Spleen (tissue), 7 donors: ENCODE measurements around the gene DSE.

ENCODE experiments used
- CTCF ChIP-seq, 11 experiments: fragments of 200-600 bp in 7 of 11; fragments of 450-650 bp in 4 of 11; sonication (generic) in 4 of 11; IDR thresholded peaks in 8 of 11; conservative IDR thresholded peaks in 3 of 11; 1 replicate in 7 of 11; 2 replicates in 4 of 11; pipeline versions ENCODE4 v1.4.0 to v1.8.0; 2016 to 2021; ENCODE audit warnings: antibody characterized with exemption in 11 of 11, inconsistent platforms in 4 of 11, mild to moderate bottlenecking in 1 of 11
- POLR2A ChIP-seq, 3 donors: fragments of 450-650 bp; IDR thresholded peaks; one replicate each; pipeline ENCODE4 v1.5.1; 2017; ENCODE audit warnings: antibody characterized with exemption in 3 of 3, mild to moderate bottlenecking in 1 of 3
- donor health status: DM: no; HTN: no; CAD: no; lungs with moderate emphysema.
- donor health status: DM: no; HTN: no; CAD: no.
- donor health status: DM: no; HTN: no; CAD: no.

- no peak for TF ChIP-seq CTCF (IDR thresholded peaks at IDR 0.05 in 8 of 11, conservative IDR thresholded peaks at IDR 0.05 in 3 of 11)
- TF ChIP-seq POLR2A (IDR thresholded peaks at IDR 0.05) = no peak
Measured at GRCh38 chr6:116362276-116362675, 8.5 kb upstream of the DSE start.
